NK-92 (cell line): ENCODE results near the gene BCL2.

Experiments used
- DNase-seq: peaks from one replicate; lab custom pipeline; 2025; ENCODE audit not compliant: unreplicated experiment; lab: John Stamatoyannopoulos, UW

BCL2 gene

DNA sequence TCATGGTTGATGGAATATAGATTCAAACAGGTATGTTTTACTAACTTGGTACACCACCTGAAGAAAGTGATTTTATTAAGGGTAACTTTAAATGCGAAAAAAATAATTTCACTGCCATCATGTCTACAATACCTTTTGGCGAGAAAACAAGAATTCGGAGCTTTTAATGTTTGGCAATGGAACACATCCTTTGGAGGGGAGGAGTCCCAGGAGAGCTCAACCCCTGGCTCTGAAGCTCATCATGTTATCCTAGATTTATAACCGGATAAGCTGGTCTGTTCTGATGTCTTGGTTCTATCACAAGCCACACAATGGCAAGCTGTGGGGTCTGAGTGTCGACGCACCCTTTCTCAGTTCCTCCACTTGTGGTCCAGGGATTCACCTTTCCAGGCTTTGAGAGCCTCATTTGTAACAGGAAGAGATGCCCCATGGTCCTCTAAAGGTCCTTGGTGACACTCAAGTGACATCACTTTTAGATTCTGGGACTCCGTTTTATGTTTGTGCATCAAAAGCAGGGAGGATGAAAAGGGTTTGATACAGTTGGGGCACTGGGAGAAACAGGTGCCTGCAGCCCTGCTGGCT, 172.7 kb downstream of the BCL2 start:
- DNase-seq: no peak

GRCh38 chr18:63145851-63146555, 173.6 kb downstream of the BCL2 start:
- DNase-seq: no peak

DNA sequence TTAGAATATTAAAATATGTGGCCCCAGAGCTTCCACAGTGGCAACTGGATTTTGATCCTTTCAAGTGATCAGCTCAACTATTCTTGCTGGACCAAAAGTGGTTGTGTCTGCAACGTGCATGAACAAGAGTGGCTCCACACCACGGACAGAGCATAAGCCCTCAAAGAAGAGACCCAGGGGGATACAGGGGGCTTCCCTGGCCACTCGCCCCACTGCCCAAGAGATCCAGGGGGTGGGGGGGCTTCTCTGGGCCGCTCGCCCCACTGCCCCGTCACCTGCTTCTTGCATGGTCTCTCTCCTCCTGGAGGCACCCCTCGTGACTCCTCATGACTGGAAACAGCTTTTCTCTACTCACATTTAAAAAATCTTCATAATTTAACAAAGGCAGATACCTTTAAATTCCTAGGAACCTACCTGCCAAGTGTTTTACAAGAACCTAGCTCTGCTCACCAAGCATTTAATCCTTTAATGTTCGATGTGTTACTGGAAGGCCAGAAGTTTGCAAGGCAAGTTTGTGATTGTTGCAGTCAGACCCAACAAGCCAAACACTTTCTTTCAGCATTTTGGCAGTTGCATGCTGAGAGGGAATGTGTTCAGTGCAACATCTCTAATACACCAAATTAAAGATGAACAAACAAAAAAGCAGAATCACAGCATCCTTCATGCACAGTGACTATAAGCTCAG, 174.3 kb downstream of the BCL2 start:
- no peak for DNase-seq

GRCh38 chr18:63144748-63145147, 174.8 kb downstream of the BCL2 start:
- no peak for DNase-seq

DNA sequence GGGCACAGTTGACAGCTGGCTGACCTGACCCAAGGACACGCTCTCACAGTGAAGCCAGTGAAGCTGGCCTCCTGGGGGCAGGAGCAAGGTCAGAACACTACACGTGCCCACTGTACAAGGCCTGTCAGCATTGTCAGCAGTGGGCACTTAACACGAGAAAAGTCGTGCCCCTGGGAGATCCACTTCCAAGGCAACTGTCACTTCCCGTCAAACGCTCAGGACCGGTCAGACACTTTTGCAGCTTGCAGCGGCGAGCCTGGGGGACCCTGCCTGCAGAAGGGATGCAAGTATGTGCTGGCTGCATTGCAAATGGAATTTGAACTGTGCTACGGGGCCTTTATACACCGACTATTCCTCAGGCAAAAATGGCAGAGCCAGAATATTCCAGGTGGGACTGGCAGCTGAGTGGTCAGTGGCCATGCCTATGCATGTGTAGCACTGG, 176.2 kb downstream of the BCL2 start:
- no peak for DNase-seq

GRCh38 chr18:63142594-63143225, 176.9 kb downstream of the BCL2 start:
- DNase-seq: no peak

- DNase-seq: no peak
These were observed 177.8 kb downstream of the BCL2 start for GRCh38 chr18:63141778-63142176.

- DNase-seq: no peak
These were observed 178.4 kb downstream of the BCL2 start for GRCh38 chr18:63140997-63141777.

- DNase-seq: no peak
These were observed 179.5 kb downstream of the BCL2 start for GRCh38 chr18:63140038-63140450.

- no peak for DNase-seq
These were observed 180.9 kb downstream of the BCL2 start for GRCh38 chr18:63138436-63139340.

DNA sequence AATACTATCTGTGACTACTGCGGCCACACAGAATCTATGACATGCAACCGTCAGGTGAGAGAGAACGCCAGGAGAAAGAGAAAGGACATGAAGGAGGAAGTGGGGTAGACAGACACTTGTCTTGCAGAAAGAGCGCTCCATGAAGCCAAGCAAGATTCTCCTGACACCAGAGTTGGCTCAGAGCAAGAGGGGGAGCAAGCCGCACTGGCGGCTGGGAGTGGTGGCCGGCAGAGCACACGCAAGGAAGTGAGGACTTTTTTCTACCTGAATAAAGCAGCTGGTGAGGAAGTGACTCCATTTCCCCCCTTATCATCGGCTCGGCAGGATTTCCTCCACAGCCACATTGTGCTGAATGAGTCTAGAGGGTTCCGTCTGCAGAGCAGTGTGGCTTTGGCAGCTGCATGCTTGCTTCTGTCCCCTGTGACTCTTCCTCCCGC, 181.6 kb downstream of the BCL2 start:
- DNase-seq: no peak

DNA sequence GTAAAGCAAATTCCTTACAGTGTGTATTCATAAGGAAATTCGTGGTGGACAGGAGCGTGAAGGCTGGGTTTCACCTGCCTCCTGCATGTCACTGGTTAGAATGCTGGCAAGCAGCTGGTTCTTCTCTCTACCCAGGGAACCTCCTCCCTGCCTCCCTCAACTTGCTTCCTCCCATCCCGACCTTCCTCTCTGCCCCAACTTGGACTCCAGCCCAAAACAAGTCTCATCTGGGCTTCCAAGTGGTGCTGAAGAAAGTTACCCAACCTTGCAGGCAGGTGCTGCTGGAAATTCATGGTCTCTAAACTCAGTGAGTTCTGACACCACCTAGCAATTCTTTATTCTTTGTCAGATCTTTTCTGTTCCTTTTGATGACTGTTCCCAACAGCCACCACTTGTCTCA, 184.5 kb downstream of the BCL2 start:
- DNase-seq: no peak

DNA sequence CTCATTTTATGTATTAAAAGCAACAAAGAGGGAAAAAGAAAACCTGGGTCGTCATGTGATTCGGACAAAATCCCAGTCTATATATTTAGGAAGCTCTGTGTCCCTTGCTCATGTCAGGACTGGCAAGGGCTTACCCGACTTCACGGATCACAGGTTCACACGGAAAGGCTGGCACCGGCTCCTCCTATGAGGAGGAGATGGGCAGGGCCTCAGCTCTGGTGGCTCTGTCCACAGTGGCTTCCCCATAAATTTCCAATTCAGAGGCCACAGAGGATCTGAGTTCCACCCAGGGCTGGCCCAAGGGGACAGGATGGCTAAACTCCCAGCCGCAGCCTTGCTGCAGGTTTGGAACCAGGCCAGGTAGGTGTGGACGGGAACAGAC, 186.8 kb downstream of the BCL2 start:
- DNase-seq: no peak

GRCh38 chr18:63131959-63132818, 187.4 kb downstream of the BCL2 start:
- DNase-seq: no peak

GRCh38 chr18:63131106-63131958, 188.2 kb downstream of the BCL2 start:
- no peak for DNase-seq

DNA sequence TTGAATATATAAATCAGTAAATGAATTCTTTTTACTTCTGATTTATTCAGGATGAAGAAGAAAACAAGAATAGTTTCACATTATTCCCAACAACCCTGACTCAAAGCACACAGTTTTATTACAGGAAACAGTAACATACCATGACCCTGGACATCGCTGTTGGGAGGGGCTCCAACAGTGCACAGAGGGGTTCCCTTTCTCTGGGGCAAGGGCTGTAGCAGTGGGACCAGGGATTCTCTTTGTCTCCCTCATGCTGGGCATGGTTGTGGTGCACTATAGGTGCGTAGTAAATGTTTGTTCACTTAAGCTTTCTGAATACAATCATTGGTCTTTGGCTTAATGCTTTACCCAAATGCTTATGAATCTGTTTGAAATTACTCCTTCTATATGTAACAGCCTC, 189.4 kb downstream of the BCL2 start:
- no peak for DNase-seq

GRCh38 chr18:63128237-63128974, 191.2 kb downstream of the BCL2 start:
- DNase-seq: no peak
